Measurements from ENCODE around the gene TSPAN31.

GRCh38 chr12:57796996-57797395, 52.2 kb downstream of the TSPAN31 start:
- TF ChIP-seq, protein P1, sequence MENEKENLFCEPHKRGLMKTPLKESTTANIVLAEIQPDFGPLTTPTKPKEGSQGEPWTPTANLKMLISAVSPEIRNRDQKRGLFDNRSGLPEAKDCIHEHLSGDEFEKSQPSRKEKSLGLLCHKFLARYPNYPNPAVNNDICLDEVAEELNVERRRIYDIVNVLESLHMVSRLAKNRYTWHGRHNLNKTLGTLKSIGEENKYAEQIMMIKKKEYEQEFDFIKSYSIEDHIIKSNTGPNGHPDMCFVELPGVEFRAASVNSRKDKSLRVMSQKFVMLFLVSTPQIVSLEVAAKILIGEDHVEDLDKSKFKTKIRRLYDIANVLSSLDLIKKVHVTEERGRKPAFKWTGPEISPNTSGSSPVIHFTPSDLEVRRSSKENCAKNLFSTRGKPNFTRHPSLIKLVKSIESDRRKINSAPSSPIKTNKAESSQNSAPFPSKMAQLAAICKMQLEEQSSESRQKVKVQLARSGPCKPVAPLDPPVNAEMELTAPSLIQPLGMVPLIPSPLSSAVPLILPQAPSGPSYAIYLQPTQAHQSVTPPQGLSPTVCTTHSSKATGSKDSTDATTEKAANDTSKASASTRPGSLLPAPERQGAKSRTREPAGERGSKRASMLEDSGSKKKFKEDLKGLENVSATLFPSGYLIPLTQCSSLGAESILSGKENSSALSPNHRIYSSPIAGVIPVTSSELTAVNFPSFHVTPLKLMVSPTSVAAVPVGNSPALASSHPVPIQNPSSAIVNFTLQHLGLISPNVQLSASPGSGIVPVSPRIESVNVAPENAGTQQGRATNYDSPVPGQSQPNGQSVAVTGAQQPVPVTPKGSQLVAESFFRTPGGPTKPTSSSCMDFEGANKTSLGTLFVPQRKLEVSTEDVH (IDR thresholded peaks at IDR 0.05; ENCODE audit: low read depth, partially characterized antibody) = no peak
- TF ChIP-seq RAD21 (CRISPR knock-in tag; conservative IDR thresholded peaks at IDR 0.05 in 1 of 2, IDR thresholded peaks at IDR 0.05 in 1 of 2) (no peak), DNMT1 (IDR thresholded peaks at IDR 0.05) (no peak)

Data from K562 (cell line).